GM21526 (cell line): Measurements from ENCODE around the gene SLC25A17.
"Not testable (repeated sequence)": the region's sequence is repeated elsewhere in the genome, so short reads cannot be mapped to it uniquely, and the experiment has no call there.

Experiments used
- ATAC-seq: cut with Tn5 transposase; IDR thresholded peaks from one replicate; pipeline ENCODE4 v1.9.1; 2021; ENCODE audit warnings: moderate library complexity; ENCODE audit not compliant: unreplicated experiment, low FRiP score

Gene SLC25A17

DNA sequence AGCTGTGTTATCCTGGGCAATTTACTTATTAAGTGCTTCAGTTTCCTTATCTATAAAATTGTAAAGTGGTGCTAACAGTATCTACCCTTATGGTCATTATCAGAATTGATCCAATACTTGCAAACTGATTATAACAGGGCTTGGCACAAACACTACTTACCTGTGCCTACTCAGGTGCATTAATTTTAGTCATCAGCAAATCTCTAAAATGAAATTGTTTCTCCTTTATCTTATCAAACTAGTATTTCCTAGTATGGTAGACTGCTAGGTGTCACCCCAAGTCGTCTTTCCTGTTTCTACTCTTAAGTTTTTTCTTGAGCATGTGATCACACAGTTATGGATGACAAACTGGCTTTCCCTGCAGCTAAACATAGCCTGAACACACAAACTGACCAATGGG is 4.3 kb upstream of the SLC25A17 start:
- ATAC-seq: no peak

DNA sequence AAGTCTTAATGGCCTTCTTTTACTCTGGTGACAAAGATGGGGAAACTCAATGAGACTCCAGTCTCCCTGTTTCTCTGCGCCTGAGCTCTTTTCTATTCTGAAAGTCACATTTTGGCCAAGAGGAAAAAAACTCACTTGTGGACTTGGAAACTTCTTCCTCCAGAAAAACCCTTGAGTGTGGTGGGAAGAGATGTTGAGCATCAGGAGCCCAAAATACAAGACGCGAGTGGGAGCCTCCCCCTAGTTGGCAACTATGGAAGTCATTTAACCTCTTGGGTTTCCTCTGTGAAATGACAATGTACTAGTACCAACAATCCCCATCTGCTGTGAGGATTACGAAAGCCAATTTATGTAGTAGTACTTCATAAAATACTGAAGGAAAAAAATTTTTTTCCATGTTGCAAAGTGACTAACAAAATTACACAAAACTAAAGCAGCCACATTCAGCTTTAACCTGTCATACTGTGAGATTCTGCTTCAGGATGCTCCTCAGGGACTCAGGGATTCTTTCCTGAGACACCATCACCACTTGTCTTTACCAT is 524 bp upstream of the SLC25A17 start:
- no peak for ATAC-seq

DNA sequence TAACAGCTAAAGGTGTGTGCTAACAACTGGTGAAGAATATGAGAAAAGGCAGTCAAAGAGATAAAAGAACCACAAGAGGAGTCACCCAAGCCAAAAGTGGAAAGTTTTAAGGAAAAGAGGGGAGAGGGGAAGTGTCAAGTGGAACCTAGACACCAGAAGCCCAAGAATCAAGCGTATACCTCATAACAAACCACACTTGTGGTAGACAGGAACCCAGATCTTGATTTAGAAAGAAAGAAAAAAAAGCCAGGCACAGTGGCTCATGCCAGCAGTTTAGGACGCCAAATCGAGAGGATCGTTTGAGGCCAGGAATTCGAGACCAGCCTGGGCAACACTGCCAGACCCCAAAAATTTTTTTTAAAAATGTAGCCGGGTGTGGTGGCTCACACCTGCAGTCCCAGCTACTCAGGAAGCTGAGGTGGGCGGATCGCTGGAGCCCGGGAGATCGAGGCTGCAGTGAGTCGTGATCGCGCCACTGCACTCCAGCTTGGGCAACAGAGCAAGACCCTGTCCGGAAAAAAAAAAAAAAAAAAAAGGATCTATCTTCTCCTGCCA is 877 bp downstream of the SLC25A17 start:
- no peak for ATAC-seq

DNA sequence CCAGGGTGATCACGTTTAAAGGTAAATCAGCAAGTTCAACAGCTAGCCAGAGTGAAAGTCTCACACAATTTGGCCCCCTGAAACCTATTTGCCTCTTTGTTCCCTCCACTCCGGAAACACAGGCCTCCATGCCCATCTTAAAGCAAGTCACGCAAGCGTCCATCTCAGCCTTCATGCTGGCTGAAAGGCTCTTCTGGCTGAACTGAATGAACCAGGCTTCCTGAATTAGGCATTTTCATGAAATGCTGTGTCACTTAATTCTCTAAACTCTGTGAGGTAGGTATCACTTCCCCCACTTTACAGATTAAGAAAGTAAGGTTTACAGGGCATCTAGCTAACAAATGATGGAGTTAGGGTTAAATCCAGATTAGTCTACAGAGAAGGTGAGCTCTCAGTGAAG is 1.4 kb downstream of the SLC25A17 start:
- ATAC-seq: no peak

DNA sequence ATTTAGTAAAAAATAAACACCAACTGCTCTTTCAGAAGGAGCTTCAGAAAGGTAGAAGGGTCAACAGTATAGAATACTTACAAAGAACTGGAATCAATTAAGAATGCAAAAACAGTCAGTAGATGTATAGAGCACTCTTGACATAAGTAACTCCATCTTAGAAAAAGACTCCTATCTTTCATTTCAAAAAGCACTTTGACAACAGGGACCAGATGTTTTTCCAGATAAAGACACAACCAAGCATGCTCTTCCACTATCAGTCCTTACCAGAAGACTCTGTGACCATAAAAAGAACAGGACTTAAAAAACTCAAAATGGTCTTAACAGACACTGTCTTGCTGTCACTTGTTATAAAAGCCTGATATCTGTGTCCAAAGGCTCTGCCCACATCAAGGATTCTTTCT is 5.2 kb downstream of the SLC25A17 start:
- no peak for ATAC-seq

DNA sequence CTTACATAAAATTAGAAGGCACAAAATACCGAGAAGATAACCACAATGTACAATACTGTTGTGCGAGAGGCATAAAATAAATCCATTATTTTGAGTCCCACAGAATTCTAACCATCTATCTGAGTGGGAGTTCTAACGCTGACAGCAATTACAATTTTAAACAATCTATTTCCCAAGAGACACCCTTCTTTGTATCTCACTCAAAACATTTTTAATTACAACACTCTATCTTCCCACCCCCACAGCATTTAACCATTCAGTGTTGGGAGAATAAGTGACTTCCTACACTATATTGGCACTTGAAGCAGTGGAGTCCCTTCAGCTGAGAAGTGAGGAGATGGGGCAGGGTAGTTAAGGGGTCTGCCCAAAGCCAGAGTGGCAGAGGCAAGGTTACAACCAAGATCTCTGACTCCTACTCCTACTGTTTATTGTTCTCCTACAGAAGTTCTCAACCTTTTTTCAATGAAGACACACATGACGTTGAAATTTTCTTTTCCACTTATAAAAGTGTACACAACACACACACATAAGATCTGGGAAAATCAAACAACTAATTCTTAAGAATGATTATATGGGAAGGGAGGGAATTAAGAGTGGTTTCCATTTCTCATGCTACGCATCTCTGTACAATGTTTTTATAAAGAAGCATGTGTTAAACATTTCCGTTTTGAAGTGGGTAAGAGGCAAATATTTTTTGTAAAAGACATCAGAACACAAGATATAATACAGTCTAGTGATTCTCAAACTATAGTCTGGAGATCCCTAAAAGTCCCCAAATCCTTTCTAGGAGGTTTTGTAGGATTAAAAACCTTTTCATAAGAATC is 10.9 kb downstream of the SLC25A17 start:
- no peak for ATAC-seq

DNA sequence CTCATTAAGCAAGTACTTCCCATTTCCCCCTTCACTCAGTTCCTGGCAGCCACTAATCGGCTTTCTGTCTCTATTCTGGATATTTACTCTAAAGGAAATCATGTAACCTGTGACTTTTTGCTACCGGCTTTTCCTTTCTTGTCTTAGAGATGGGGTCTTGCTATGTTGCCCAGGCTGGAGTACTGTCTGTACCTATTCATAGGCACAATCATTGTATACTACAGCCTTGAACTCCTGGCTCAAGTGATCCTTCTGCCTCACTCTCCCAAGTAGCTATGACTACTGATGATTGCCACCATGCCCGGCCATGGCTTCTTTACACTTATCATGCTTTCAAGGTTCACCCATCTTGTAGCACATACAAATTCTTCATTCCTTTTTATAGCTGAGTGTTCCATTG is 12.4 kb downstream of the SLC25A17 start:
- ATAC-seq: no peak

DNA sequence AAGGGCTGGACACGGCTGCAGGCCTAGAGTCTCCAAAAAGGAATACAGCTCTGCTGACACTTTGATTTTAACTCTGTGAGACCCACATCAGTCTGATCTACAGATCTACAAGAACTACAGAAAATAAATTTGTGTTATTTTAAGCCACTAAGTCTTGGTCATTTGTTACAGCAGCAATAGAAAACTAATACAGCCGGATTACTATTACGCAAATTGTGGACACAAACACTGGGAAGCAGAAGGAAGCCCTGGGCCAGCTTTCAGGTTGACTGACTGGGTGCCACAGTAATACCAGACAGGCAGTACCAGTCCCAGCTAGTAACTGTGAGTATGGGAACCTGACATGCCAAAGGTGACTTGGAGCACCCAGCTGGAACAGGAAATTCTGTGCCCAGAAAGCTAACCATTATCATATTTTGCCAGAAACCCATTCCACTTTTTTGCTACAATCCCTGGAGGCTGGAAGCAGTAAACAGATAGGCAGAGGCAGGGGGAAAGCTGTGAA is 13.4 kb downstream of the SLC25A17 start:
- ATAC-seq: no peak

DNA sequence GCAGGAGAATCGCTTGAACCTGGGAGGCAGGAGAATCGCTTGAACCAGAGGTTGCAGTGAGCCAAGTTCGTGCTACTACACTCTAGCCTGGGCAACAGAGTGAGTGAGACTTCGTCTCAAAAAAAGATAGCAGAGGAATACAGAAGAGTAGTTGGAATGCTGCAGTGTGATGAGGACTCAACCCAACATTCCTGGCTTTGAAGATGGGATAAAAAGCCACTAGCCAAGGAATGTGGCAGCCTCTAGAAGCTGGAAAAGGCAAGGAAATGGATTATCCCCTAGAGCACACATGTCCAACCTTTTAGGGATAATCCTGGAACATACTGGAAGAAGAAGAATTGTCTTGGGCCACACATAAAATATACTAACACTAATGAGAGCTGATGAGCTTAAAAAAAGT is 13.9 kb downstream of the SLC25A17 start:
- ATAC-seq: no peak

DNA sequence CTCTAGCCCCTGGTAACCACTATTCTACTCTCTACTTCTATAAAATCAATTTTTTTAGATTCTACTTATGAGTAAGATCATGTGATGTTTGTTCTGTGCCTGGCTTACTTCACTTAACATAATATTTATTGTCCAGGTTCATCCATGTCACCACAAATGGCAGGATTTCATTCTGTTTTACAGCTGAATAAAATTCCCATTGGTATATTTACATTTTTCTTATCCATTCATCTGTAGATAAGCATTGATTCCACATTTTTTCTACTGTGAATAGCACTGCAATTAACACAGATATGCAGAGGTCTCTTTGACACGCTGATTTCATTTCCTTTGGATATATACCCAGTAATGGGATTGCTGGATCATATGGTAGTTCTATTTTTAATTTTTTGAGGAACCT is 15.8 kb downstream of the SLC25A17 start:
- ATAC-seq: no peak

DNA sequence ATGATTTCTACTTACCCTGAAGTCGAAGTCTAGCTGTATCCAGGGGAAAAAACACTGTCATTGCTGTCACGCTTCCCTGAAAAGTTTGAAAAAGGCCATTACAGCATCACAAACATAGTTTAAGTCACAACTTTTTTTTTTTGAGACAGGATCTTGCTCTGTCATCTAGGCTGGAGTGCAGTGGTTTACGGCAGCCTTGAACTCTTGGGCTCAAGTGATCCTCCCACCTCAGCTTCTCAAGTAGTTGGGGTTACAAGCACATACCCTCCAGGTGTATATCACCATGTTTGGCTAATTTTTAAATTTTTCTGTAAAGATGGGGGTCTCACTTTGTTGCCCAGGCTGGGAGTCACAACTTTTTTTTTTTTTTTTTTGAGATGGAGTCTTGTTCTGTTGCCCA is 20.1 kb downstream of the SLC25A17 start:
- ATAC-seq: no peak

DNA sequence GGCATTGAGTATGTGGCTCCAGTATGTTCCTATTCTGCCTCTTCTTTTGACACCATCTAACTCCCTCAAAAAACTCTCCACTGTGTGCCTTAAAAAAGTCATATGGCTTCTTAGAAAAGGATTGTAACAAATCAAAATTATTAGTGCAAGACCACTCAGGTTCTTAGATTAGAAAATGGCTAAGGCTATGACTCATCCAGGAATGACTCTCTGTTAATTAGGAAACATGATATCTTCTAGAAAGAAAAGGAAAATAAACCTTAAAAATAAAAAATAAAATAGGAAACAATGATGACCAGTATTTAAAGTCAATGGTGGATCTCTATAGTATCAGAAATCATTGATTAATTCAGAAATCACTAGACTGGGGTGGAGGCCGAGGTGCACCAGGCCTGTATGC is 21.7 kb downstream of the SLC25A17 start:
- no peak for ATAC-seq

DNA sequence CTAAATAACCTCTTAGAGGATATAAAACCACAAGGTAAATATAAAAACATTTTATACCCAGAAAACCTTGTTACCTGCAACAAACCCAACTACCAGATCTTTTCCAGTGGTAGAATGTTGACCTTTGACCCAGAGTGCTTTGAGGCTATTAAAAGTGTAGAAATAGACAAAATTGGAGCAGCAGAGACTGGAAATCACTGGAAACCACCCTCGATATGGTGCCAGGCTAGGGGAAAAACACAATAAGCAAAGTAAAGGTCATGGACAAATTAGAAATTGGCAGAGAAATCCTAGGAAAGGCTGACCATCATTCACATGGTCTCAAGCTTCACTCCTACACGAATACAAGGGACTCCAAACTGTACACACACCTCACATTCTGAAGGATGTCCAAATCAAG is 26.7 kb downstream of the SLC25A17 start:
- ATAC-seq: no peak

DNA sequence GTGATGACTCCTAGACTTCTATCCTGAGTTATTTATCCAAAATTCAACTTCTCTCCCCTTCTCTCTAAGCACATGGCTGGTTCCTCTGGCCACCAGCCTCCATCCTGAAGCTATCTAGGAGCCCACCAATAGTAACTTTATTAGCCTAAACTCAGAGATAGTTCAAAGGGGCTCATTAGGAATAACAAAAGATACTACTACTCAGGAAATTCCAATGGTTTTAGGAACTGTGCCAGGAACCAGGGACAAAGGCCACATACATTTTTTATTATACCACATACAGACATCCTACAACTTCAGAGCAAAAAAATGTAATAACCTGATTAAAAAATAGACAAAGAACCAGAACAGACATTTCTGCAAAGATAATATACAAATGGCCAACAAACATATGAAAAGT is 27.9 kb downstream of the SLC25A17 start:
- no peak for ATAC-seq

DNA sequence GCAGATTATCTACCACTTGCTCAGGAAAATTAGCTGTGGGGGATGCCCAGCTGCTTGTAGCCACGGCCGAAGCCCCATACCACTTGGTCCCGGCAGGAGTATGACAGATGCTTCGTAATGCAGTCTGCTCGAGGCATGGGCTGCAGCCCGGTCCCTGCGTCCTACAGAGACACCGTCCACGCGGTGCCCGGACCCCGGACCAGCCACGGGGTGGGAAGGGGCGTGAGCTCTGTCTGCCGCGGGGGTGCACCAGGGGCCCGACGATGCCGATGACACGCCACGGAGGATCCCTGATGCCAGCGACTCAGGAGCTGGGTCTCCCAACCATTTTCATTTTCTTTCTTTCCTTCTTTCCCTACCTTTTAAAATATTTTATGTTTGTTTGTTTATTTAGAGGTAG is 30.0 kb downstream of the SLC25A17 start:
- no peak for ATAC-seq

DNA sequence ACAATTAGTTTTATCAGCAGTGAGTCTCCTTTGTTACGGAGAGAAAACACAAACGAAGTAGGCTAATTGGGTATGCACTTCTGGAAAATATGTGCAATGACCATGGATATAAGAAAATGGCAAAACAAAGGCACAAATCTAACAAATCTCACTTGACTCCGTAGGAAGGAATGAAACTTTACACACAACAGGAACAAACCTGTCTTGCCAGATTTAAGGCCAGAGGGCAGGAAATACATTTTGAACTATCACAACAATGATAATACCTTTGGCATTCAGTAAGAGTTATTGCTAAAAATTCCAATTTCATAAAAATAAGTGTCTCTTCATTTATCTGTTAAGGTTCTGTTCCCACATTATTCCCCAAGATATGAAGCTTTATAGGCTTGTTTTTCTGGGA is 36.6 kb downstream of the SLC25A17 start:
- ATAC-seq: no peak

DNA sequence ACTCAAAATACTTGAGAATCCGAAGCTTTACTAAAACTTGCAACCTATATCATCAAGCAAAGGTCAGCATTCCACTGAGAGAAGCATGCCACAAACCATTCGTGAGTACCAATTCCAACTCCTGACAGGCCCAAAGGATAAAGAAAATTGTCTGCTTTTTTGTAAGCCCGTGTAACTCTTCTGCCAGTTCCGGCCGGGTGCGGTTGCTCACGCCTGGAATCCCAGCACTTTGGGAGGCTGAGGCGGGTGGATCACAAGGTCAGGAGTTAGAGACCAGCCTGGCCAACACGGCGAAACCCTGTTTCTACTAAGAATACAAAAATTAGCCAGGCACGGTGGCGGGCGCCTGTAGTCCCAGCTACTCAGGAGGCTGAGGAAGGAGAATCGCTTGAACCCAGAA is 37.4 kb downstream of the SLC25A17 start:
- ATAC-seq: not testable (repeated sequence)

DNA sequence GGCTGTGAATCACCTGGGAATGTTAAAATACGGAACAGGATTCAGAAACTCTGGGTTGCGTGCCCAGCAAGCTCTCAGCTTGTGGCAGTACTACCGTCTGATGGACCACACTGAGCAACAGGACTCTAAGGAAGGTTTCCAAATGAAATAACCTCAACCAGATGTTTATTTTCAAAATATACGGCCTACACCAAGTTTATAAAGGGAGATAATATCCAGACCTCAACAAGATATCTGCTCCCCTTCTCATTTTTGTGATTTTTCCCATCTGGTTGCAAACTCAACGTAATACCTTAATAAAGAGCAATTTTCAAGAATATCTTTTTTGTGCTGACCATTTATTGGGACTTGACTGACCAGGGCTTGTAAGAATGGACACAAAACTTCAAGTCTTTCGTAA is 49.4 kb downstream of the SLC25A17 start:
- ATAC-seq: no peak

DNA sequence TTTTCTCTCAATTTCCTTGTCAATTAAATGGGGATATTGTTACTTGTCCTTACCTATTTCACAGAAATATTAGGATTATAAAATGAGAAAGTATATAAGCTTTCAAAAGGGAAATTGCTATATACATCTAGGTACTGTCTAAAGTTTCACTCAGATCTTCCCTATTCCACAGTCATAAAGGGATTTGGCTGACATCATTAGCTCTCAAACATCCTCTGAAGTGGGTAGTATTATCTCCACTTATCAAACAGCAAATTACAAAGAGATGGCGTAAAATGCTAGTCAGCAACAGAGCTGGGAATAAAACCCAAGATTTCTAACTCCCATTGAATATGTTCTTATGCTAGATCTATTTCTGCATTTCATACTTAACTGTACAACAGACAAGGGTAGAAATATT is 50.9 kb downstream of the SLC25A17 start:
- no peak for ATAC-seq

DNA sequence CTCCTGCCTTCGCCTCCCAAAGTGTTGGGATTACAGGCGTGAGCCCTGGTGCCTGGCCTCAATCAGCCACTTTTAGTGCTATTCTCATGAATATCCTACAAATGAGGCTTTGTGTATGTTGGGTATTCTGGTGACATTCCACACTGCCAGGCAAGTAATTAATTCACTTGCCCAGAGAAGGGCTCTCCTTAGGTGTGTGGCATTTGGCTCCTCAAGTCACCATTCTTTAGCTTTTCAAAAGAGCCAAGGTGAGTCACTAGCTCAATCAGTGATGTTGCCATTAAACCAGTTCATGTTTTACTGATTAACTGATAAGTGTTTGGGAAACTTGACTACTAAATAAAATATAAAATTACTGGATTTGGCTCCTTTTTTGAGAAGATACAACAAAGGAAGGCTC is 52.2 kb downstream of the SLC25A17 start:
- ATAC-seq: no peak

DNA sequence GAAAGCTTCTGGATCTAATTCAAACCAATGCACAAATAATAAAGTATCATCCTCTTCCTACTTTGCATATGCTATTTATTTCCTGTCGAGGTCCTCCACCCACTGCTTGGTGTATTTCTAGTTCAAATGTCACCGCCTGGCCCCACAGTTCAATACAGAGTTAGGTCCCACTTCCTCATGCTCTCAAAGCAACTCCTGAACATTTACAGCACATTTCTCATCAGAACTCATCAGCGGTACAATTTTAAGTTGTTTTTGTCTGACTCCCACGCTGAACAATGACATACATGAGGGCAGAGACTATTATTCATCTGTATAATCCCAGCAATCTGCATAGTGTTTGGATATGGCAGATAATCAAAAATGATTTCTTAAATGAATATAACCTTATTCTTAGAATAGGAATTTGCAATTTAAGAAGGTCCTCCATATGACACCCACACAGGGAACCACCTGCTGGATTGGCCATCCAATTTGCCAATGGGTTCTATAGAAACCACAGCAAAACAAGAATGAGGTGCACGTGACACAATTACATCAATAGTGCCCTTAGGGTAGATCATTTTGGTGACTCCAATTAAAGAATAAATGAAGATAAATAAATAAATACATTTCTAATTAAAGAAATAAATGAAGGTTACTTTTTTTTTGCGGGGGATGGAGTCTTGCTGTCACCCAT is 54.2 kb downstream of the SLC25A17 start:
- peak; percentile 60 for ATAC-seq
